HL-60 (cell line): ENCODE results near the gene SLC24A3.

ENCODE experiments used
- TF ChIP-seq, protein P1 (sequence below): IDR thresholded peaks from one replicate; pipeline ENCODE4 v1.5.1; 2011; ENCODE audit warnings: low read length, control low read depth, inconsistent platforms; ENCODE audit not compliant: insufficient read depth
- TF ChIP-seq, protein P2 (sequence below): IDR thresholded peaks from 2 replicates; pipeline ENCODE4 v1.6.1; 2012; ENCODE audit warnings: low read depth; ENCODE audit not compliant: insufficient replicate concordance

DNA sequence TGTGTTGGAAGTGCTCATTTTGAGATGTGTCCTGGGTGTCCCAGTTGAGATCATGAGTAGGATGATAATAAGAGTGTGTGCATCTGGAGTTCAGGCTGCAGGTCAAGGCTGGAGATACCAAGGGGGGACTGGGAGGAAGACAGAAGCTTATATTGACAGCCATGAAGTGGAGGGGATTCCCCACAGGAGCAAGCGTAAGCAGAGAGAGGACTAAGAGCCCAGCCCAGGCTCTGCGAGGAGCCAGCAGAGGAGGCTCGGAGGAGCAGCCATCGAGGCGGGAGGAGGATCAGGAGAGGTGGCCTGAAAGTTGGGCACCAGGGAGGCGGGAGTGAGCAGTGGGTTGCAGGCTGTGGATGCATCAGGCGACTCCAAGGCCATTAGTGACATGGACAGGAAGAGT, 116.2 kb downstream of the SLC24A3 start:
- TF ChIP-seq, protein P1, sequence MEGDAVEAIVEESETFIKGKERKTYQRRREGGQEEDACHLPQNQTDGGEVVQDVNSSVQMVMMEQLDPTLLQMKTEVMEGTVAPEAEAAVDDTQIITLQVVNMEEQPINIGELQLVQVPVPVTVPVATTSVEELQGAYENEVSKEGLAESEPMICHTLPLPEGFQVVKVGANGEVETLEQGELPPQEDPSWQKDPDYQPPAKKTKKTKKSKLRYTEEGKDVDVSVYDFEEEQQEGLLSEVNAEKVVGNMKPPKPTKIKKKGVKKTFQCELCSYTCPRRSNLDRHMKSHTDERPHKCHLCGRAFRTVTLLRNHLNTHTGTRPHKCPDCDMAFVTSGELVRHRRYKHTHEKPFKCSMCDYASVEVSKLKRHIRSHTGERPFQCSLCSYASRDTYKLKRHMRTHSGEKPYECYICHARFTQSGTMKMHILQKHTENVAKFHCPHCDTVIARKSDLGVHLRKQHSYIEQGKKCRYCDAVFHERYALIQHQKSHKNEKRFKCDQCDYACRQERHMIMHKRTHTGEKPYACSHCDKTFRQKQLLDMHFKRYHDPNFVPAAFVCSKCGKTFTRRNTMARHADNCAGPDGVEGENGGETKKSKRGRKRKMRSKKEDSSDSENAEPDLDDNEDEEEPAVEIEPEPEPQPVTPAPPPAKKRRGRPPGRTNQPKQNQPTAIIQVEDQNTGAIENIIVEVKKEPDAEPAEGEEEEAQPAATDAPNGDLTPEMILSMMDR, result no peak
- TF ChIP-seq, protein P2, sequence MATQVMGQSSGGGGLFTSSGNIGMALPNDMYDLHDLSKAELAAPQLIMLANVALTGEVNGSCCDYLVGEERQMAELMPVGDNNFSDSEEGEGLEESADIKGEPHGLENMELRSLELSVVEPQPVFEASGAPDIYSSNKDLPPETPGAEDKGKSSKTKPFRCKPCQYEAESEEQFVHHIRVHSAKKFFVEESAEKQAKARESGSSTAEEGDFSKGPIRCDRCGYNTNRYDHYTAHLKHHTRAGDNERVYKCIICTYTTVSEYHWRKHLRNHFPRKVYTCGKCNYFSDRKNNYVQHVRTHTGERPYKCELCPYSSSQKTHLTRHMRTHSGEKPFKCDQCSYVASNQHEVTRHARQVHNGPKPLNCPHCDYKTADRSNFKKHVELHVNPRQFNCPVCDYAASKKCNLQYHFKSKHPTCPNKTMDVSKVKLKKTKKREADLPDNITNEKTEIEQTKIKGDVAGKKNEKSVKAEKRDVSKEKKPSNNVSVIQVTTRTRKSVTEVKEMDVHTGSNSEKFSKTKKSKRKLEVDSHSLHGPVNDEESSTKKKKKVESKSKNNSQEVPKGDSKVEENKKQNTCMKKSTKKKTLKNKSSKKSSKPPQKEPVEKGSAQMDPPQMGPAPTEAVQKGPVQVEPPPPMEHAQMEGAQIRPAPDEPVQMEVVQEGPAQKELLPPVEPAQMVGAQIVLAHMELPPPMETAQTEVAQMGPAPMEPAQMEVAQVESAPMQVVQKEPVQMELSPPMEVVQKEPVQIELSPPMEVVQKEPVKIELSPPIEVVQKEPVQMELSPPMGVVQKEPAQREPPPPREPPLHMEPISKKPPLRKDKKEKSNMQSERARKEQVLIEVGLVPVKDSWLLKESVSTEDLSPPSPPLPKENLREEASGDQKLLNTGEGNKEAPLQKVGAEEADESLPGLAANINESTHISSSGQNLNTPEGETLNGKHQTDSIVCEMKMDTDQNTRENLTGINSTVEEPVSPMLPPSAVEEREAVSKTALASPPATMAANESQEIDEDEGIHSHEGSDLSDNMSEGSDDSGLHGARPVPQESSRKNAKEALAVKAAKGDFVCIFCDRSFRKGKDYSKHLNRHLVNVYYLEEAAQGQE, result no peak
